Erythroblast (primary cell): ENCODE data around the gene CCDC40.

Experiments used
- GATA1 ChIP-seq: IDR thresholded peaks from 2 replicates; pipeline ENCODE4 v1.6.1; 2011; ENCODE audit warnings: low read depth, mild to moderate bottlenecking, control low read depth, low read length, moderate library complexity
- POLR2A ChIP-seq: IDR thresholded peaks from 2 replicates; pipeline ENCODE4 v1.6.1; 2011; ENCODE audit warnings: mild to moderate bottlenecking, low read length

DNA sequence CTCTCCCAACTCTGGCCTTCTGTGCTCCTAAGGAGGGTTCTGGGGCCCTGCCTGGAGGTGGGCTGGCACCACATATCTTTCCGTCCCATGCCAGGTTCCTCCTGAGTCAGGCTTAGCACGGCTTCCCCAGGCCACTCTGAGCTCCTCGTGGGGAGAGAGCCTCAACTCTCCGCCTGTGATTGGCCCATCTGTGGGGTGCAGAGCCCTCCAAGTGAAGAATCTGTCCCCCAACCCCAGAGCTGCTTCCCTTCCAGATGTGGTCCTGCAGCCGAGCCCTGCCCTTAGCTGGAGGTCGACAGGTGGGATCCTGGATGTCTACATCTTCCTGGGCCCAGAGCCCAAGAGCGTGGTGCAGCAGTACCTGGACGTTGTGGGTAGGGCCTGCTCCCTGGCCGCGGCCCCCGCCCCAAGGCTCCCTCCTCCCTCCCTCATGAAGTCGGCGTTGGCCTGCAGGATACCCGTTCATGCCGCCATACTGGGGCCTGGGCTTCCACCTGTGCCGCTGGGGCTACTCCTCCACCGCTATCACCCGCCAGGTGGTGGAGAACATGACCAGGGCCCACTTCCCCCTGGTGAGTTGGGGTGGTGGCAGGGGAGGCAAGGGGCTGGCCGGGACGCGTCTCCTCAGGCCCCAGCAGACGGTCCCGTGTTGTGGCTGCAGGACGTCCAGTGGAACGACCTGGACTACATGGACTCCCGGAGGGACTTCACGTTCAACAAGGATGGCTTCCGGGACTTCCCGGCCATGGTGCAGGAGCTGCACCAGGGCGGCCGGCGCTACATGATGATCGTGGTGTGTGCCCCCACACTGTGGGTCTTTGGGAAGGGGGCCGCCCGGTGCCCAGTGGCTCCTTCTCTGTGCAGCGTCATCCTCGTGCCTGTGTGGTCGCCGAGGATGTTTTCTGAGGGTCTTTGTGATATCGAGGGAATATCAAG lies 71.9 kb downstream of the CCDC40 start:
- TF ChIP-seq POLR2A (no peak), GATA1 (no peak)
